GM20431 (cell line): ENCODE measurements around the gene IGSF9.

ENCODE experiments used
- in situ Hi-C: fragments of 300-500 bp; cut with MseI, MboI; formaldehyde crosslinking; loops from one replicate; pipeline ENCODE4 v1.15.0; 2020; ENCODE audit warnings: low sequenced_read_pairs; ENCODE audit not compliant: unreplicated experiment

Gene IGSF9

GRCh38 chr1:159922511-159923202, 22.8 kb downstream of the IGSF9 start:
- in situ Hi-C loops, result no loop called here

- in situ Hi-C loops, result no loop called here
Observed at GRCh38 chr1:159921700-159922504, 23.5 kb downstream of the IGSF9 start.

DNA sequence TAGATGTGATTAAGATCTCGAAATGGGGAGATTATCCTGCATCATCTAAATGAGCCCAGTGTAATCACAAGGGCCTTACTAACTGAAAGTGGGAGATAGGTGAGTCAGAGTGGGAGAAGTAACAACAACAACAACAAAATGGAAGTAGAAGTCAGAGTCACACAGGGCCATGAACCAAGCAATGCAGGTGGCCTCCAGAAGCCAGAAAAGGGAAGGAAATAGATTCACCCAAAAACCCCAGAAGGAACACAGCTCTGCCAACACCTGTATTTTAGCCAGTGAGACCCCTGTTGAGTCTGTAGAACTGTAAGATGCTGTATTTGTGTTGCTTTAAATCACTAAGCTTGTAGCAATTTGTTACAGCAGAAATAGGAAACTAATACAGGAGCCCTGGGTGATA, 24.2 kb downstream of the IGSF9 start:
- in situ Hi-C loops, result no loop called here

DNA sequence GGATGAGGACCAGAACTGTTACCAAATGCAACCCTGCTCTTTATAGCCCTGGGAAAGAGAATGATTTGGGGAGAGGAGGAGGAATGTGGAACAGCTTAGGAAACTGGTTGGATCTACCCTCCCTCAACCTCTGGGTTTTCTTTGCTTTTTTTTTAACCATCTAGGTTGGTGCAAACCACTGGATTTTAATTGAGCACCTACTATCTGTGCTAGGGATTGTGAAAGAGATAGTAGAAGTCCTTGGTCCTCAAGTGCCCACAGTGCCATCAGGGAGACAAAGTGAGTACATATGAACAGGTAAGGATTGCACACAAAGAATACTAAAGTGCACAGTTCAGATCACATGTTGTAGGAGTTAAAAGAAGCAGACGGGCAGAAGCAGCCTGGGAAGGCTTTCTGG, 24.8 kb downstream of the IGSF9 start:
- in situ Hi-C loops, result no loop called here

DNA sequence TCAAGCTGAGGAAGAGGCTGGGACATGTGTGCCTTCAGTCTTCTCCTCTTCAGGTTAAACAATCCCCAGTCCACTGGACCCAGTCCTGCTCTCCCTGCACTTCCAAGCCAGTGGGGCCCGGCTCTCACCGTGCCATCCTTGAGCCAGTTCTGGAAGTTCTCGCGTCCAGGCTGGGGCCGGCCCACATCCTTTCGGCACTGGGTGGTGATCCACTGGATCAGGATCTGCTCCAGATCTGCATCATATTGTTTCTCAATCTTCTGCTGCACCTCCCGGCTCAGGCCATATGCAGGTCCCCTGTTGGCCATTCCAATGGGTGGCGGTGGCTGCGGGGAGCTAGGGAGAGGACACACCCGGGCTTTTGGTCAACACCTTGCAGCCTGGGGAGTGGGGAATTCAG, 25.2 kb downstream of the IGSF9 start:
- in situ Hi-C loops, result no loop called here

GRCh38 chr1:159919236-159919865, 26.1 kb downstream of the IGSF9 start:
- in situ Hi-C loops, result no loop called here

DNA sequence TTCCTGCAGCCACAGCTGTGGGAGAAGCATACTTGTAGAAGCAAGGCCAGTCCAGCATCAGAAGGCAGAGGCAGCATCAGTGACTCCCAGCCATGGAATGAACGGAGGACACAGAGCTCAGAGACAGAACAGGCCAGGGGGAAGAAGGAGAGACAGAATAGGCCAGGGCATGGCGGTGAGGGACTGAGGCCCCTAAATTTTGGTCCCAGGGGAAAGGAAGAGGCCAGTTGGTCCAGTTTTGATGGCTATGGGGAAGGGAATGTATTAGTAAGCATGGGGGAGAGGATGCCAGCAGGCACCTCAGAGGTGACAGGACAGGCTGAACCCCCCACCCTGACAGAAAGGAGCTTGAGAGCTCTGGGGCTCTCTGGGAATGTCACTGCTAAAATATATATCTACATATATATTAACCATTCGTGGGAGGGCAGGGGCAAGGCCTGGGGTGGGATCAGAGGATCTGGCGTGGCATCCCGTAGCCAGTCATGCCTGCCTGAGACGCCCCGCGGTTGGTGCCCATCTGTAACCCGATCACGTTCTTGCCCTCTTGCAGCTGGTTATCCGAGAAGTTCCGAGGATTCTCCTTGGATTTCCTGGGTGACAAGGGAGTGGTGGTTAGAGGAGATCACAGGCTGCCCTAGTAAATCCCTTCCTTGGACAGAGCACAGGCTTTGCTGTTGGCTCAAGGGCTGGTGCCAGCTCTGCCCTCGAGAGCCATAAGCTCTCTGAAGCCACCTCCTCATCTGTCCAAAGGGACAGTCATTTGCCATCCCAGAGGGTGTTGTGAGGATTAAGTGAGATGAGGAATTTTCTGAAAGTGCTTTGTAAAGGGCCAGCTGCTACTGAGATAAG, 26.8 kb downstream of the IGSF9 start:
- in situ Hi-C loops, result no loop called here

DNA sequence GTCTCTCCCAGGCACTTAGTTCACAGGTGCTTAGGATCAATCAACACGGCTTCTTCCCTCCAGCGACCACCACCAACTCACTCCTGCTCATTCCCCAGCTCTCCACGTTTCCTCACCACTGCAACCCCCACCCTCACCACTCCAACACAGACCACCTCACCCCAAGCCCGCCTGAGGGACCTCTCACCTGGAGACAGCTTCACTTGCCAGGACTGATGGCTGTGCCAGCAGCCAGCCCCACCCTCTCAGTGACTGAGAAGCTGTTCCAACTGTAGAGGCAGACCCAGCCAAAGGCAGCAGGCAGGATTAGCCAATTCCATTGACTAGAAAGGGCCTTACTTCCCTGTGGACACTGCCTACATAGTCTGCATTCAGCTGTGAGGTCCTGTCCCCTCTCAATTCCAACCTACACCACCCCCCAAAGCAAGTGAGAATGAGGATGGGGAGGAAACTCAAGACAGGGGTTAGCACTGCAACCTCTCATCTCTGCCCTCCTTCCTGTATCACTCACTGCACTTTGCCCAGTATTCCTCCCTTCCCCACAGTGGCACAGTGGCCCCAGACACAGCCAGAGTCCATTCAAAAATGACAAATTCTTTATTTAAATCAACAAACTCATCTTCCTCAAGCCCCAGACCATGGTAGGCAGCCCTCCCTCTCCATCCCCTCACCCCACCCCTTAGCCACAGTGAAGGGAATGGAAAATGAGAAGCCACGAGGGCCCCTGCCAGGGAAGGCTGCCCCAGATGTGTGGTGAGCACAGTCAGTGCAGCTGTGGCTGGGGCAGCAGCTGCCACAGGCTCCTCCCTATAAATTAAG, 27.7 kb downstream of the IGSF9 start:
- in situ Hi-C loops, result no loop called here

GRCh38 chr1:159916242-159917051, 29.0 kb downstream of the IGSF9 start:
- in situ Hi-C loops, result no loop called here

DNA sequence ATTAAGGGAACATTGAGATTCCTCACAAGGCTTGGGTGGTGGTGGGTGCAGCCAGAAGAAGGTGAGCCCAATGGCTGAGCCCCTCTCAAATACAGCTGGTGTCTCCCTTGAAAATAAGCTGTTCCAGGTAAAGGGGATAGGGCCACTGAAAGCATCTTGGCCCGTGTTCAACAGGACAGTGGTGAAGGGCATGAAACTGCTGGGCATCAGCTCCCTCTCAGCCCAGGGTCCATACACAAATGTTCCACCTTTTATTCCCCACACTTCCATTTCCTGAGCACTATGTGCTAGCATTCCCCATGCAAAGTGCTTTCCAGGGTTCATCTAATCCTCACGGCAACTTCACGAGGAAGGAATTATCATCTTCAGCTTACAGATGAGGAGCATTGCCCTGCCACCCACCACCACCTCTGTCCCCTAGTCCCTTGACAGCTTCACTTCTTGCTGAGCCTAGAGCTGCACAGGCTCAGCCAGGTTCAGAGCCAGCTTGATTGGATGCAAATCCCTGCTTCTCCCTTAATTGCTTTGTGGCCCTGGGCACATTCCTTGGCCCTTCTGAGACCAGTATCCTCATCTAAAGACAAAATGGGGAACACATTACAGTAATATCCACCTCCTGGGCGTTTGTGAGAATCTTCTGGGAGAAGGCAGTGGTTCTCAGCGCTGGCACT, 29.7 kb downstream of the IGSF9 start:
- in situ Hi-C loops, result no loop called here

DNA sequence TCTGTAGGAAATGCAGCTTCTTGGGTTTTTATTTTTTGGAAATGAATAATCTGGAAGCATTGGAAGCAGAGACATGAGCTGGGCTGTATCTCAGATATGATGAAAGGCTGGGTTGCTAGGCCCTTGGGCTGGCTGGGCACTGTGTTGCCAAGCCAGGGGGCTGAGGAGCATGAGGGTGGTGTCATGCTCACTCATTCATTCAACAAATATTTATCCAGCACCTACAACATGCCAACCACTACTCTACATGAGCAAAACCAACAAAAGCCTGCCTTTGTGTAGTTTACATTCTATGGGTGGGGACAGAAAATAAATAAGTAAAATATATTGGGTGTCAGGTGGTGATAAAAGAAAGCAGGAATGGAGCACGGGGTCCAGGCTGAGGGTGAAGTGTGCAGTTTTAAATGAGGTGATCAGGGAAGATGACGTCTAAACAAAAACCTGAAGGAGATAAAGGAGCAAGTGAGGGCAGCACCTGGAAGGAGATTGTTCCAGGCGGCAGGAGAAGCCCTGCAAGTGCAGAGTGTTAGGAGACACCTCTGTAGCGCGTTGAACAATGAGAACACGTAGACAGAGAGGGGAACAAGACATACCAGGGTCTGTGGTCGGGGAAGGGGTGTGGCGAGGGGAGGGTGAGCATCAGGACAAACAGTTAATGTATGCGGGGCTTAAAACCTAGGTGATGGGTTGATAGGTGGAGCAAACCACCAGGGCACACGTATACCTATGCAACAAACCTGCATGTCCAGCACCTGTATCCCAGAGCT, 31.0 kb downstream of the IGSF9 start:
- in situ Hi-C loops, result no loop called here

GRCh38 chr1:159913451-159914192, 31.8 kb downstream of the IGSF9 start:
- in situ Hi-C loops, result no loop called here

DNA sequence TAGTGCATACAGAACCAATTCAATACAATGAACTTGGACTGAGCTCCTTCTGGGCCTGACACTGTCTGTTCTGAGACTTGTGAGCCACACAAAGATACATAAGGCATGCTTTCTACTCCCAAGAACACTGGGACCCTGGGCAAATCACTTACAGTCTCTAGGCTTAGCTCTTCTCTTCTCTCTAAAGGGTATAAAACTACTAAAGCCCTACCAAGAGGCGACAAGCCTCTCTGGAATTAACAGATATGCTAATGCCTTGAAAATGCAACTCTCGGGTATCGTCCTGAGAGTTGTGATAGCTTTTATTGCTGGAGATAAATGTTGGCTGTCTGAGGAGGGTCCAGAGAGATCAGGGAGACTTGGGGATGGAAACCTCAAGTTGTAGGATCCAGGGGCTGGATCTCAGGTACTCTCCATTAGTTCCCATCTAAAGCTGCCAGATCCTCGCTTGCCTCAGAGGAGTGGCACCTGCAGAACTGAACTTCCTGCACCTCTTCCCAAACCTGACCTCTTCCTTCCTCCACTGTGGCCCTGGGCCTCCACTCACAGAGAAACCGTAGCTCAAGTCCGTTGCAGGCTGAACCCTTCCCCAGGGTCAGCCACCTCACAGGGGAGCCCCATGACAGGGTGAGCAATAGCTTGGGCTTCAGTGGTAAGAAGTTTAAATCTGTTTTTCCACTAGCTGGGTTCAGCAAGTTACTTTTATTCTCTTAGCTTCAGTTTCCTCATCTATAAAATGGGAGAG, 33.9 kb downstream of the IGSF9 start:
- in situ Hi-C loops, result no loop called here

- in situ Hi-C loops, result no loop called here
Observed at GRCh38 chr1:159908031-159908940, 37.1 kb downstream of the IGSF9 start.

GRCh38 chr1:159906960-159907359, 38.5 kb downstream of the IGSF9 start:
- in situ Hi-C loops, result no loop called here
